ENCODE results near the gene RASA1. TPM values are rescaled to one million over a fixed set of nuclear protein-coding genes. Genes with fewer than 3 reads are reported as not detected.

RASA1 gene
- total RNA-seq = 1 to 10 TPM; 7.1 to 9.9 (median 8.7) TPM
- long read RNA-seq = 0 reads

GRCh38 chr5:87267574-87268125 is at the start of gene RASA1:
Gene RASA1, plus strand, starts transcription at chr5:87267883. Its CDS starts 569 bp downstream, at chr5:87268452.
- TF ChIP-seq POLR2A (IDR thresholded peaks at IDR 0.05) = peak; percentile 89
- TF ChIP-seq, protein P1, sequence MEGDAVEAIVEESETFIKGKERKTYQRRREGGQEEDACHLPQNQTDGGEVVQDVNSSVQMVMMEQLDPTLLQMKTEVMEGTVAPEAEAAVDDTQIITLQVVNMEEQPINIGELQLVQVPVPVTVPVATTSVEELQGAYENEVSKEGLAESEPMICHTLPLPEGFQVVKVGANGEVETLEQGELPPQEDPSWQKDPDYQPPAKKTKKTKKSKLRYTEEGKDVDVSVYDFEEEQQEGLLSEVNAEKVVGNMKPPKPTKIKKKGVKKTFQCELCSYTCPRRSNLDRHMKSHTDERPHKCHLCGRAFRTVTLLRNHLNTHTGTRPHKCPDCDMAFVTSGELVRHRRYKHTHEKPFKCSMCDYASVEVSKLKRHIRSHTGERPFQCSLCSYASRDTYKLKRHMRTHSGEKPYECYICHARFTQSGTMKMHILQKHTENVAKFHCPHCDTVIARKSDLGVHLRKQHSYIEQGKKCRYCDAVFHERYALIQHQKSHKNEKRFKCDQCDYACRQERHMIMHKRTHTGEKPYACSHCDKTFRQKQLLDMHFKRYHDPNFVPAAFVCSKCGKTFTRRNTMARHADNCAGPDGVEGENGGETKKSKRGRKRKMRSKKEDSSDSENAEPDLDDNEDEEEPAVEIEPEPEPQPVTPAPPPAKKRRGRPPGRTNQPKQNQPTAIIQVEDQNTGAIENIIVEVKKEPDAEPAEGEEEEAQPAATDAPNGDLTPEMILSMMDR (IDR thresholded peaks at IDR 0.05) = no peak
- H3K9me3 ChIP-seq = no peaks in the 10 kb centered on the region
- peak within 1 kb of the TSS; percentile 77 to 97 (median 96) for H3K4me3 ChIP-seq
- peak within 1 kb of the TSS; percentile 71 to 86 (median 85) for H3K27ac ChIP-seq
- ATAC-seq (peak; percentile 93 to 96 (median 94)), DNase-seq (peak; percentile 98 to 99 (median 98))
- intact Hi-C loops (cut with DNase I) = no loop called here
- no peaks in the 10 kb centered on the region for H3K36me3 ChIP-seq
- no peaks in the 10 kb centered on the region for H3K27me3 ChIP-seq
- WGBS (ENCODE audit: insufficient coverage, low coverage, low lambda C conversion rate, missing lambda C conversion rate) = under 1% methylated on average over 45 of the region's 46 CpGs
- H3K4me1 ChIP-seq = peaks cover 0 to 14% (median 3%) of the 10 kb centered on the region in 4 donors

DNA sequence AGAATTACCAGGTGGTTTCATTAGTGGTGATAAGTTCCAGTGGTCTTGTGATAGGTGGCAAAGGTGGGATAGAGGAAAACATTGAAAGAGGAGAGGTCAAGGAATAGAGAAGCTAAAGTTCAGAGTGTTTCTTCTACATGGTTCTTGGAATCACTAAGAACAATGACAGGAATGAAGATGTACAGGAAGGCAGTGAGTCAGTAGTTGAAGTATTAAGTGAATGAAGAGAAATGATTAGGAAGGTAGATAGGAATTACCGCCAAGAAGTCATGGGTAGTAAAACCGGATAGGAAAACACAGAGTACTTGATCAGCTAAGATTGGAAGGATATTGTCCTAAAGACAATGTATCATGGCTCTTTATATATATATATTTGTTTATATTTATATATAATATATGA is 37.9 kb upstream of the RASA1 start:
- no peaks in the 10 kb centered on the region for H3K36me3 ChIP-seq
- intact Hi-C loops (cut with DNase I) = no loop called here
- H3K4me1 ChIP-seq = no peaks in the 10 kb centered on the region
- DNase-seq (no peak), ATAC-seq (no peak)
- no peaks in the 10 kb centered on the region for H3K27me3 ChIP-seq
- TF ChIP-seq POLR2A (IDR thresholded peaks at IDR 0.05) = no peak
- TF ChIP-seq, protein P1 (IDR thresholded peaks at IDR 0.05) = no peak
- no peak overlapping the region for H3K27ac ChIP-seq
- H3K9me3 ChIP-seq = no peaks in the 10 kb centered on the region
- WGBS (ENCODE audit: insufficient coverage, low coverage, low lambda C conversion rate, missing lambda C conversion rate) = 85% methylated on average over 2 of the region's 2 CpGs
- no peak overlapping the region for H3K4me3 ChIP-seq

DNA sequence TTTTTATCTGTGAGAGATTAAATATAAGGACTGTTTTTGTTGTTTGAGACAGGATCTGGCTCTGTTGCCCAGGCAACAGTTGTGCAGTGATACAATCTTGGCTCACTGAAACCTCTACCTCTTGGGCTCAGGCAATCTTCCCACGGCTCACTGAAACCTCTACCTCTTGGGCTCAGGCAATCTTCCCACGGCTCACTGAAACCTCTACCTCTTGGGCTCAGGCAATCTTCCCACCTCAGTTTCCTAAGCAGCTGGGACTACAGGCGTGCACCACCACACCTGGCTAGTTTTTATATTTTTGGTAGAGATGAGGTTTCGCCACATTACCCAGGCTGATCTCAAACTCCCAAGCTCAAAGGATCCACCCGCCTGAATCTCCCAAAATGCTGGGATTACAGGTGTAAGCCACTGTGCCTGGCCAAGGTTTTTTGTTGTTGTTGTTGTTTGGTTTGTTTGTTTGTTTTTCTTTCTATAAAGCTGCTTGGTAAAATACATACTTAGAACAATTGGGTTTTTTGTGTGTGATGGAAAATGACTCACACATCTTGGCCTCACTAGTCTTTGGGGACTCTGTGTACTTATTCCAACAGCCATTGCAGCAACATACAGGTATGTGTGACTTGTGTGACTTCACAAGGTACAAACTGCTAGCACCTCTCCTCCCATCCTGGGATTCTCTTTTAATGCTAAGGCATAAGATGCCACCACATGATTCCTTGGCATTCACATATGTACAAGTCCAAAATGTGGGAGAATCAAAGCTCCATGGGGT is 36.5 kb upstream of the RASA1 start:
- DNase-seq (no peak), ATAC-seq (no peak)
- Histone ChIP-seq H3K4me3 (no peak overlapping the region), H3K27ac (no peak overlapping the region), H3K36me3 (no peaks in the 10 kb centered on the region), H3K4me1 (no peaks in the 10 kb centered on the region), H3K9me3 (no peaks in the 10 kb centered on the region), H3K27me3 (no peaks in the 10 kb centered on the region)
- intact Hi-C loops (cut with DNase I) = no loop called here
- TF ChIP-seq POLR2A (IDR thresholded peaks at IDR 0.05) = no peak
- TF ChIP-seq, protein P1 (IDR thresholded peaks at IDR 0.05) = no peak
- 55% methylated on average over 5 of the region's 5 CpGs for WGBS (ENCODE audit: insufficient coverage, low coverage, low lambda C conversion rate, missing lambda C conversion rate)

DNA sequence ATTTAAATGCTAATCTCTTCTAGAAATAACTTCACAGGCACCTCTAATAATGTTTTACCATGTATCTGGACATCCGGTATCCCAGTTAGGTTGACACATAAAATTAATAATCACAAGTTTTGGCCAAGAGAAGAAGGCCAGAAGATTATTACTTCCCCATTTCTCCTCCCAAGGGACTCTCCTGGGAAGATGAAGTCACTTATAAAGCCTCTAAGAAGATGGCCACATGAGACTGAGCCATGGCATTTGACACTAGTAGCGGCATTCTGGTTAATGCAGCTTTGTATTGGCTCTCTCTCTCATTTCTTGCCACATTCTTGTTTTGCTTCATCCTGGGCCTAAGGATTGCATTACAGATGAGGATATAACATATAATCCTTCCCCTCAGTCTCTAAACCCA is 34.5 kb upstream of the RASA1 start:
- intact Hi-C loops (cut with DNase I) = no loop called here
- no peaks in the 10 kb centered on the region for H3K9me3 ChIP-seq
- no peak for TF ChIP-seq POLR2A (IDR thresholded peaks at IDR 0.05)
- TF ChIP-seq, protein P1 (IDR thresholded peaks at IDR 0.05) = no peak
- no peak overlapping the region for H3K4me3 ChIP-seq
- H3K27me3 ChIP-seq = no peaks in the 10 kb centered on the region
- ATAC-seq (no peak), DNase-seq (no peak)
- 83% methylated on average over 2 of the region's 2 CpGs for WGBS (ENCODE audit: insufficient coverage, low coverage, low lambda C conversion rate, missing lambda C conversion rate)
- H3K27ac ChIP-seq = no peak overlapping the region
- H3K36me3 ChIP-seq = no peaks in the 10 kb centered on the region
- H3K4me1 ChIP-seq = no peaks in the 10 kb centered on the region
